ENCODE data around the gene NRM. TPM values are rescaled to one million over a fixed set of nuclear protein-coding genes. Genes with fewer than 3 reads are reported as not detected.

NRM gene
- total RNA-seq, 1 donor from 2014 or later, result 20.4 TPM

GRCh38 chr6:30640481-30640880 is 50.3 kb downstream of the NRM start:
- DNase-seq (ENCODE audit: low read depth), result no peak
- TF ChIP-seq CTCF (conservative IDR thresholded peaks at IDR 0.05; ENCODE audit: low read depth, low read length), result no peak
- no peak overlapping the region for H3K4me3 ChIP-seq (ENCODE audit: low read depth, low read length)

Other genes with a start within 250 kb of the NRM start
- gene HLA-E, start 201.5 kb downstream of the NRM start, total RNA-seq, result 56.9 and 93.3 TPM in 2 replicates
- 46.1 and 46.3 TPM in 2 replicates for gene GNL1, start 134.5 kb downstream of the NRM start, total RNA-seq
- 4.6 and 5.2 TPM in 2 replicates for gene PRR3, start 133.7 kb downstream of the NRM start, total RNA-seq
- 49.0 and 70.5 TPM in 2 replicates for gene ABCF1, start 119.5 kb downstream of the NRM start, total RNA-seq
- 19.6 and 25.8 TPM in 2 replicates for gene PPP1R10, start 73.7 kb downstream of the NRM start, total RNA-seq
- gene MRPS18B, start 73.1 kb downstream of the NRM start, total RNA-seq, result 65.8 and 87.4 TPM in 2 replicates
- 6.2 and 8.9 TPM in 2 replicates for gene ATAT1, start 64.1 kb downstream of the NRM start, total RNA-seq
- 4.6 and 10.5 TPM in 2 replicates for gene C6orf136, start 43.9 kb downstream of the NRM start, total RNA-seq
- 41.5 and 52.0 TPM in 2 replicates for gene DHX16, start 18.0 kb downstream of the NRM start, total RNA-seq
- gene PPP1R18, start 4.3 kb downstream of the NRM start, total RNA-seq, result 66.5 and 77.3 TPM in 2 replicates
- gene MDC1, start 26.3 kb upstream of the NRM start, total RNA-seq, result 11.4 and 20.7 TPM in 2 replicates
- 1,157 and 1,940 TPM in 2 replicates for gene TUBB, start 29.4 kb upstream of the NRM start, total RNA-seq
- 91.7 and 100 TPM in 2 replicates for gene FLOT1, start 51.7 kb upstream of the NRM start, total RNA-seq
- 336 and 354 TPM in 2 replicates for gene IER3, start 53.6 kb upstream of the NRM start, total RNA-seq
- 72.0 and 128 TPM in 2 replicates for gene DDR1, start 193.5 kb upstream of the NRM start, total RNA-seq
- gene GTF2H4, start 217.2 kb upstream of the NRM start, total RNA-seq, result 15.0 and 19.1 TPM in 2 replicates
- gene VARS2, start 223.3 kb upstream of the NRM start, total RNA-seq, result 28.1 and 48.5 TPM in 2 replicates
- 8.2 and 8.7 TPM in 2 replicates for gene SFTA2, start 241.2 kb upstream of the NRM start, total RNA-seq
- under 0.01 and 0.07 TPM in 2 replicates for gene MUCL3, start 250.0 kb upstream of the NRM start, total RNA-seq